IMR-90 (cell line): ENCODE data around the gene INPP5D. TPM values are rescaled to one million over a fixed set of nuclear protein-coding genes. Genes with fewer than 3 reads are reported as not detected.

Experiments used
- ATAC-seq: fragments of 200-7000 bp; cut with Tn5 transposase; 2 replicates; pipeline ENCODE4 v1.9.1; 2020; ENCODE audit warnings: low read depth, mild to moderate bottlenecking, moderate library complexity
- BruUV-seq: library from RNA; stranded (reverse); fragments of 400-500 nt; replicated peaks from 2 replicates; lab custom pipeline; 2021; lab: Mats Ljungman, UMichigan
- CTCF ChIA-PET: fragments of 300-600 bp; formaldehyde crosslinking; extraction: SDS; loops from one replicate; lab custom pipeline; 2021; ENCODE audit warnings: antibody characterized with exemption; lab: Yijun Ruan, JAX
- POLR2A ChIA-PET: fragments of 300-600 bp; sonication (Branson Sonifier 250); formaldehyde crosslinking; loops from one replicate; lab custom pipeline; 2022; ENCODE audit warnings: antibody characterized with exemption; ENCODE audit not compliant: unreplicated experiment; lab: Charles Lee
- DNase-seq: peaks from one replicate; pipeline ENCODE4 v3.0.0; 2013
- H2AFZ ChIP-seq: replicated peaks from 2 replicates; pipeline ENCODE3; 2013; ENCODE audit warnings: low read length, mild to moderate bottlenecking; ENCODE audit not compliant: poor library complexity
- H2AK5ac ChIP-seq: 2 replicates; pipeline ENCODE4 v1.6.1; 2013; ENCODE audit warnings: low read depth, low read length, inconsistent platforms
- H2AK9ac ChIP-seq: replicated peaks from 2 replicates; pipeline ENCODE3; 2013; ENCODE audit warnings: mild to moderate bottlenecking, low read depth, low read length, moderate library complexity; ENCODE audit not compliant: poor library complexity
- H2BK120ac ChIP-seq: 2 replicates; pipeline ENCODE4 v1.6.1; 2013; ENCODE audit warnings: low read depth, low read length, inconsistent platforms
- H2BK15ac ChIP-seq: 3 replicates; pipeline ENCODE4 v1.6.1; 2013; ENCODE audit warnings: low read depth, low read length, inconsistent platforms
- H2BK20ac ChIP-seq: 2 replicates; pipeline ENCODE4 v1.6.1; 2013; ENCODE audit warnings: low read depth, mild to moderate bottlenecking, inconsistent platforms, low read length, moderate library complexity
- H2BK5ac ChIP-seq: 2 replicates; pipeline ENCODE4 v1.6.1; 2013; ENCODE audit warnings: mild to moderate bottlenecking, low read depth, low read length, inconsistent platforms; ENCODE audit not compliant: poor library complexity, severe bottlenecking
- H3K14ac ChIP-seq: replicated peaks from 2 replicates; pipeline ENCODE4 v1.6.1; 2013; ENCODE audit warnings: low read depth, low read length, inconsistent platforms
- H3K18ac ChIP-seq: 2 replicates; pipeline ENCODE4 v1.6.1; 2013; ENCODE audit warnings: low read depth, low read length, control low read depth
- H3K23ac ChIP-seq: 2 replicates; pipeline ENCODE4 v1.6.1; 2013; ENCODE audit warnings: low read depth, low read length, inconsistent platforms
- H3K27ac ChIP-seq: 2 replicates; pipeline ENCODE4 v1.5.1; 2013; ENCODE audit warnings: mild to moderate bottlenecking, control low read depth, low read length; ENCODE audit not compliant: insufficient read depth
- H3K27me3 ChIP-seq: 2 replicates; pipeline ENCODE4 v1.6.1; 2013; ENCODE audit warnings: low read length; ENCODE audit not compliant: control insufficient read depth, insufficient read depth
- H3K36me3 ChIP-seq: 2 replicates; pipeline ENCODE4 v1.6.1; 2013; ENCODE audit warnings: low read length, mixed read lengths; ENCODE audit not compliant: control insufficient read depth, insufficient read depth
- H3K4ac ChIP-seq: 2 replicates; pipeline ENCODE4 v1.6.1; 2013; ENCODE audit warnings: low read depth, low read length, inconsistent platforms
- H3K4me1 ChIP-seq: 2 replicates; pipeline ENCODE4 v1.6.1; 2013; ENCODE audit warnings: low read length, mixed read lengths; ENCODE audit not compliant: control insufficient read depth, insufficient read depth
- H3K4me2 ChIP-seq: 2 replicates; pipeline ENCODE4 v1.6.1; 2013; ENCODE audit warnings: low read depth, mild to moderate bottlenecking, control low read depth, low read length, moderate library complexity
- H3K4me3 ChIP-seq: 2 replicates; pipeline ENCODE4 v1.5.1; 2013; ENCODE audit warnings: low read depth, mild to moderate bottlenecking, control low read depth, low read length, moderate library complexity; ENCODE audit not compliant: insufficient read depth
- H3K56ac ChIP-seq: 2 replicates; pipeline ENCODE4 v1.6.1; 2013; ENCODE audit warnings: low read length, inconsistent platforms; ENCODE audit not compliant: insufficient read depth; ENCODE audit errors: extremely low read depth
- H3K79me1 ChIP-seq, 2 experiments: 2 replicates each; pipeline ENCODE4 v1.6.1; 2013; ENCODE audit warnings: low read length in 2 of 2, inconsistent platforms in 1 of 2, low read depth in 1 of 2
- H3K9ac ChIP-seq: 2 replicates; pipeline ENCODE4 v1.6.1; 2013; ENCODE audit warnings: low read depth, low read length, control low read depth
- H3K9me1 ChIP-seq: 2 replicates; pipeline ENCODE4 v1.6.1; 2013; ENCODE audit warnings: low read length, inconsistent platforms; ENCODE audit not compliant: insufficient read depth
- H3K9me3 ChIP-seq: 2 replicates; pipeline ENCODE4 v1.6.1; 2013; ENCODE audit warnings: low read length; ENCODE audit not compliant: control insufficient read depth, insufficient read depth
- H4K20me1 ChIP-seq: 2 replicates; pipeline ENCODE4 v1.6.1; 2013; ENCODE audit warnings: low read length, inconsistent platforms; ENCODE audit not compliant: insufficient read depth
- H4K5ac ChIP-seq: 2 replicates; pipeline ENCODE4 v1.6.1; 2013; ENCODE audit warnings: mild to moderate bottlenecking, low read depth, low read length, control low read depth
- H4K8ac ChIP-seq, 2 experiments: 2 replicates each; pipeline ENCODE4 v1.6.1; 2013; ENCODE audit warnings: low read depth in 2 of 2, low read length in 2 of 2, control low read depth in 1 of 2, inconsistent platforms in 1 of 2
- H4K91ac ChIP-seq: 2 replicates; pipeline ENCODE4 v1.6.1; 2013; ENCODE audit warnings: low read depth, low read length, inconsistent platforms; ENCODE audit not compliant: insufficient read depth
- BHLHE40 ChIP-seq: fragments of 150-350 bp; IDR thresholded peaks from 2 replicates; pipeline ENCODE4 v1.6.1; 2016; ENCODE audit warnings: mild to moderate bottlenecking, low read depth, low read length
- CEBPB ChIP-seq: IDR thresholded peaks from 2 replicates; pipeline ENCODE4 v1.6.1; 2012; ENCODE audit warnings: low read depth, low read length, improper control_type of control experiment
- CHD1 ChIP-seq: IDR thresholded peaks from 2 replicates; pipeline ENCODE4 v1.6.1; 2012; ENCODE audit warnings: low read depth, low read length, improper control_type of control experiment
- FOS ChIP-seq: fragments of 150-350 bp; IDR thresholded peaks from 2 replicates; pipeline ENCODE4 v1.6.1; 2016; ENCODE audit warnings: low read depth, low read length
- MAFK ChIP-seq: IDR thresholded peaks from 2 replicates; pipeline ENCODE4 v1.6.1; 2012; ENCODE audit warnings: low read depth, low read length, improper control_type of control experiment
- MAZ ChIP-seq: IDR thresholded peaks from 2 replicates; pipeline ENCODE4 v1.6.1; 2012; ENCODE audit warnings: low read depth, mild to moderate bottlenecking, low read length, improper control_type of control experiment, moderate library complexity, borderline replicate concordance
- MXI1 ChIP-seq: IDR thresholded peaks from 2 replicates; pipeline ENCODE4 v1.6.1; 2012; ENCODE audit warnings: low read depth, mild to moderate bottlenecking, low read length, moderate library complexity, borderline replicate concordance
- NFE2L2 ChIP-seq: fragments of 150-350 bp; IDR thresholded peaks from 2 replicates; pipeline ENCODE4 v1.6.1; 2016; ENCODE audit warnings: low read depth, mild to moderate bottlenecking, low read length
- POLR2A ChIP-seq: IDR thresholded peaks from 2 replicates; pipeline ENCODE4 v1.6.1; 2012; ENCODE audit warnings: mild to moderate bottlenecking, low read depth, low read length
- RAD21 ChIP-seq: IDR thresholded peaks from 2 replicates; pipeline ENCODE4 v1.6.1; 2012; ENCODE audit warnings: low read length, improper control_type of control experiment
- RCOR1 ChIP-seq: IDR thresholded peaks from 2 replicates; pipeline ENCODE4 v1.6.1; 2012; ENCODE audit warnings: mild to moderate bottlenecking, low read length, improper control_type of control experiment; ENCODE audit not compliant: insufficient replicate concordance
- RFX5 ChIP-seq: IDR thresholded peaks from 2 replicates; pipeline ENCODE4 v1.8.0; 2012; ENCODE audit warnings: low read depth, mild to moderate bottlenecking, low read length, moderate library complexity
- SMC3 ChIP-seq: fragments of 150-350 bp; IDR thresholded peaks from 2 replicates; pipeline ENCODE4 v1.6.1; 2016; ENCODE audit warnings: low read depth, mild to moderate bottlenecking, antibody characterized with exemption, low read length, moderate library complexity
- USF2 ChIP-seq: fragments of 150-350 bp; IDR thresholded peaks from 2 replicates; pipeline ENCODE4 v1.6.1; 2017; ENCODE audit warnings: mild to moderate bottlenecking, antibody characterized with exemption, low read length, low read depth
- WGBS, 2 experiments: methylation state at CpG; one replicate each; pipeline versions ENCODE4 v1.1.5 to v1.1.7; 2013; ENCODE audit warnings: missing lambda C conversion rate in 2 of 2; ENCODE audit not compliant: insufficient read length in 1 of 2; ENCODE audit errors: extremely low coverage in 2 of 2; 5-methylcytosine and 5-hydroxymethylcytosine counted together
- dilution Hi-C: fragments of 300-500 bp; cut with HindIII; formaldehyde crosslinking; loops from one replicate; pipeline ENCODE4 v1.14.3; 2018; ENCODE audit warnings: low sequenced_read_pairs; ENCODE audit not compliant: unreplicated experiment
- in situ Hi-C: fragments of 300-500 bp; cut with MboI; formaldehyde crosslinking; loops from 3 replicates; pipeline ENCODE4 v1.14.3; 2019; ENCODE audit warnings: low sequenced_read_pairs, inconsistent platforms, mixed read lengths
- intact Hi-C: fragments of 100-400 bp; cut with micrococcal nuclease; formaldehyde crosslinking; loops from 2 replicates; pipeline ENCODE4 v1.10.0; 2022
- polyA plus RNA-seq, 3 experiments: library from polyadenylated mRNA; depleted of rRNA; stranded (reverse); fragments of >200 nt; gene quantifications; 2 replicates each; pipeline ENCODE4 v1.2.3, GENCODE V29; 2012; ENCODE audit warnings: low replicate concordance in 1 of 3
- total RNA-seq: library from RNA; depleted of rRNA; stranded (reverse); fragments of >200 nt; gene quantifications from 2 replicates; pipeline ENCODE4 v1.2.3, GENCODE V29; 2012
- TF ChIP-seq, protein P1 (sequence below): conservative IDR thresholded peaks from 2 replicates; pipeline ENCODE4 v1.5.1; 2012; ENCODE audit warnings: mild to moderate bottlenecking, low read depth, low read length, improper control_type of control experiment
- TF ChIP-seq, protein P2 (sequence below): fragments of 150-350 bp; IDR thresholded peaks from 2 replicates; pipeline ENCODE4 v1.6.1; 2016; ENCODE audit warnings: low read depth, mild to moderate bottlenecking, low read length, moderate library complexity, borderline replicate concordance

The INPP5D gene
- total and polyA plus RNA-seq, 2 of the 4 experiments (the other 2 are of a cell fraction), result 0.18 to 0.29 TPM

- DNase-seq, result peak; percentile 90
- Histone ChIP-seq H3K79me1 (no peaks in the 10 kb centered on the region), H3K27ac (no peak overlapping the region), H4K5ac (no peak overlapping the region), H3K18ac (no peak overlapping the region), H4K20me1 (peaks cover 8% of the 10 kb centered on the region; the same call in 1 of the 2 replicates), H3K4me3 (no peak overlapping the region), H2BK120ac (no peak overlapping the region), H3K9ac (no peak overlapping the region), H3K27me3 (peaks cover 35% of the 10 kb centered on the region), H3K9me1 (no peaks in the 10 kb centered on the region), H2BK15ac (no peak overlapping the region), H3K36me3 (no peaks in the 10 kb centered on the region), H3K4ac (no peak overlapping the region), H2BK20ac (no peak overlapping the region), H3K4me2 (peak overlapping the region; percentile 47; the same call in 1 of the 2 replicates), H3K4me1 (peaks cover 4% of the 10 kb centered on the region; the same call in 1 of the 2 replicates), H3K9me3 (no peaks in the 10 kb centered on the region), H3K23ac (no peak overlapping the region), H4K8ac (no peak overlapping the region), H2AK5ac (no peak overlapping the region), H3K56ac (no peak overlapping the region), H3K14ac (no peak overlapping the region), H2AFZ (no peak overlapping the region), H2AK9ac (no peak overlapping the region), H2BK5ac (no peak overlapping the region), H4K91ac (no peak overlapping the region)
- peak; percentile 95 for ATAC-seq
- dilution Hi-C loops (no loop called here), intact Hi-C loops (no loop called here), in situ Hi-C loops (no loop called here)
- TF ChIP-seq MXI1, result no peak
- TF ChIP-seq SMC3, result no peak
- TF ChIP-seq RCOR1, result no peak
- TF ChIP-seq NFE2L2, result no peak
- TF ChIP-seq MAZ, result no peak
- no peak for TF ChIP-seq FOS
- TF ChIP-seq CEBPB, result no peak
- TF ChIP-seq CHD1, result no peak
- TF ChIP-seq, protein P1, sequence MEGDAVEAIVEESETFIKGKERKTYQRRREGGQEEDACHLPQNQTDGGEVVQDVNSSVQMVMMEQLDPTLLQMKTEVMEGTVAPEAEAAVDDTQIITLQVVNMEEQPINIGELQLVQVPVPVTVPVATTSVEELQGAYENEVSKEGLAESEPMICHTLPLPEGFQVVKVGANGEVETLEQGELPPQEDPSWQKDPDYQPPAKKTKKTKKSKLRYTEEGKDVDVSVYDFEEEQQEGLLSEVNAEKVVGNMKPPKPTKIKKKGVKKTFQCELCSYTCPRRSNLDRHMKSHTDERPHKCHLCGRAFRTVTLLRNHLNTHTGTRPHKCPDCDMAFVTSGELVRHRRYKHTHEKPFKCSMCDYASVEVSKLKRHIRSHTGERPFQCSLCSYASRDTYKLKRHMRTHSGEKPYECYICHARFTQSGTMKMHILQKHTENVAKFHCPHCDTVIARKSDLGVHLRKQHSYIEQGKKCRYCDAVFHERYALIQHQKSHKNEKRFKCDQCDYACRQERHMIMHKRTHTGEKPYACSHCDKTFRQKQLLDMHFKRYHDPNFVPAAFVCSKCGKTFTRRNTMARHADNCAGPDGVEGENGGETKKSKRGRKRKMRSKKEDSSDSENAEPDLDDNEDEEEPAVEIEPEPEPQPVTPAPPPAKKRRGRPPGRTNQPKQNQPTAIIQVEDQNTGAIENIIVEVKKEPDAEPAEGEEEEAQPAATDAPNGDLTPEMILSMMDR, result no peak
- TF ChIP-seq RAD21, result no peak
- TF ChIP-seq BHLHE40, result no peak
- TF ChIP-seq USF2, result no peak
- TF ChIP-seq MAFK, result no peak
- TF ChIP-seq, protein P2, sequence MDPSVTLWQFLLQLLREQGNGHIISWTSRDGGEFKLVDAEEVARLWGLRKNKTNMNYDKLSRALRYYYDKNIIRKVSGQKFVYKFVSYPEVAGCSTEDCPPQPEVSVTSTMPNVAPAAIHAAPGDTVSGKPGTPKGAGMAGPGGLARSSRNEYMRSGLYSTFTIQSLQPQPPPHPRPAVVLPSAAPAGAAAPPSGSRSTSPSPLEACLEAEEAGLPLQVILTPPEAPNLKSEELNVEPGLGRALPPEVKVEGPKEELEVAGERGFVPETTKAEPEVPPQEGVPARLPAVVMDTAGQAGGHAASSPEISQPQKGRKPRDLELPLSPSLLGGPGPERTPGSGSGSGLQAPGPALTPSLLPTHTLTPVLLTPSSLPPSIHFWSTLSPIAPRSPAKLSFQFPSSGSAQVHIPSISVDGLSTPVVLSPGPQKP, result no peak
- no peak for TF ChIP-seq POLR2A
- TF ChIP-seq RFX5, result no peak
- CTCF ChIA-PET, result interaction anchor here (0.6 kb wide), 1 partner anchor 197 kb away, joined by 4 read pairs; no protein-coding TSS in a partner anchor
- POLR2A ChIA-PET, result no interaction called here
- BruUV-seq, result no TSS peak
- no CpG with 5 or more reads among the region's 18 CpGs for WGBS, 2 experiments
Observed at GRCh38 chr2:233210843-233211547, 150.9 kb downstream of the INPP5D start.
